ENCODE data around the gene LHX3.

LHX3 gene

GRCh38 chr9:136229096-136230065 lies 24.5 kb upstream of the LHX3 start:
- no peak overlapping the region for H3K4me3 ChIP-seq (ENCODE audit: low read length)
- DNase-seq (ENCODE audit: low read depth, low spot score): no peak

- no peak for DNase-seq (ENCODE audit: low read depth, low spot score)
Observed at GRCh38 chr9:136228107-136228875, 23.4 kb upstream of the LHX3 start.

GRCh38 chr9:136226680-136227407 lies 21.9 kb upstream of the LHX3 start:
- DNase-seq (ENCODE audit: low read depth, low spot score): no peak

More at GRCh38 chr9:136228107-136228875, 23.4 kb upstream of the LHX3 start:
- no peak overlapping the region for H3K4me3 ChIP-seq (ENCODE audit: low read length)

GRCh38 chr9:136225748-136226679 lies 21.1 kb upstream of the LHX3 start:
- DNase-seq (ENCODE audit: low read depth, low spot score): peak; percentile 60
- peak overlapping the region; percentile 24 for H3K4me3 ChIP-seq (ENCODE audit: low read length)

More at GRCh38 chr9:136226680-136227407, 21.9 kb upstream of the LHX3 start:
- H3K4me3 ChIP-seq (ENCODE audit: low read length): no peak overlapping the region

GRCh38 chr9:136225366-136225747 lies 20.4 kb upstream of the LHX3 start:
- H3K4me3 ChIP-seq (ENCODE audit: low read length): peak overlapping the region; percentile 24
- DNase-seq (ENCODE audit: low read depth, low spot score): no peak

- DNase-seq (ENCODE audit: low read depth, low spot score): no peak
- H3K4me3 ChIP-seq (ENCODE audit: low read length): no peak overlapping the region
Observed at GRCh38 chr9:136223871-136224640, 19.1 kb upstream of the LHX3 start.

GRCh38 chr9:136222906-136223285 lies 18.0 kb upstream of the LHX3 start:
- DNase-seq (ENCODE audit: low read depth, low spot score): no peak
- no peak overlapping the region for H3K4me3 ChIP-seq (ENCODE audit: low read length)

- no peak overlapping the region for H3K4me3 ChIP-seq (ENCODE audit: low read length)
- no peak for DNase-seq (ENCODE audit: low read depth, low spot score)
Observed at GRCh38 chr9:136222166-136222905, 17.4 kb upstream of the LHX3 start.

GRCh38 chr9:136220017-136220729 lies 15.2 kb upstream of the LHX3 start:
- no peak overlapping the region for H3K4me3 ChIP-seq (ENCODE audit: low read length)
- peak; percentile 80 for DNase-seq (ENCODE audit: low read depth, low spot score)

- DNase-seq (ENCODE audit: low read depth, low spot score): no peak
- no peak overlapping the region for H3K4me3 ChIP-seq (ENCODE audit: low read length)
Observed at GRCh38 chr9:136219276-136219675, 14.3 kb upstream of the LHX3 start.

GRCh38 chr9:136218673-136219072 lies 13.7 kb upstream of the LHX3 start:
- no peak overlapping the region for H3K4me3 ChIP-seq (ENCODE audit: low read length)
- DNase-seq (ENCODE audit: low read depth, low spot score): no peak

GRCh38 chr9:136218271-136218670 lies 13.3 kb upstream of the LHX3 start:
- no peak overlapping the region for H3K4me3 ChIP-seq (ENCODE audit: low read length)

GRCh38 chr9:136216541-136217244 lies 11.8 kb upstream of the LHX3 start:
- no peak overlapping the region for H3K4me3 ChIP-seq (ENCODE audit: low read length)
- DNase-seq (ENCODE audit: low read depth, low spot score): no peak

More at GRCh38 chr9:136218271-136218670, 13.3 kb upstream of the LHX3 start:
- no peak for DNase-seq (ENCODE audit: low read depth, low spot score)

- no peak overlapping the region for H3K4me3 ChIP-seq (ENCODE audit: low read length)
- DNase-seq (ENCODE audit: low read depth, low spot score): no peak
Observed at GRCh38 chr9:136213733-136214132, 8.8 kb upstream of the LHX3 start.

GRCh38 chr9:136212345-136212950 lies 7.5 kb upstream of the LHX3 start:
- DNase-seq (ENCODE audit: low read depth, low spot score): no peak

More at GRCh38 chr9:136212345-136212950, 7.5 kb upstream of the LHX3 start:
- no peak overlapping the region for H3K4me3 ChIP-seq (ENCODE audit: low read length)

Measured in Jurkat, Clone E6-1 (cell line).